A549 (cell line): ENCODE measurements around the gene CCDC7. TPM values are rescaled to one million over a fixed set of nuclear protein-coding genes. Genes with fewer than 3 reads are reported as not detected.
"Not testable (repeated sequence)": the region's sequence is repeated elsewhere in the genome, so short reads cannot be mapped to it uniquely, and the experiment has no call there.

Experiments
- ATAC-seq, 2 experiments: fragments of 200-7000 bp in 1 of 2; fragments of >200 bp in 1 of 2; cut with Nextera tagmentation in 1 of 2; cut with Tn5 transposase in 1 of 2; 3 replicates each; pipeline versions ENCODE4 v1.8.0 to v1.9.1; 2018 to 2020; ENCODE audit warnings: mild to moderate bottlenecking in 1 of 2, moderate library complexity in 1 of 2
- CTCF ChIA-PET: fragments of 300-600 bp; sonication (Branson Sonifier 250); formaldehyde crosslinking; extraction: SDS; loops from one replicate; lab custom pipeline; 2021; ENCODE audit warnings: antibody characterized with exemption, inconsistent platforms; lab: Yijun Ruan, JAX
- POLR2A ChIA-PET: fragments of 350-600 bp; formaldehyde crosslinking; extraction: SDS; loops from one replicate; lab custom pipeline; 2021; ENCODE audit warnings: antibody characterized with exemption, inconsistent platforms; lab: Yijun Ruan, JAX
- DNase-seq, 2 experiments: peaks; one replicate each; pipeline versions ENCODE4 v3.0.0 to v3.0.0-alpha.2; 2011 to 2016; ENCODE audit warnings: low read depth in 1 of 2, low spot score in 1 of 2
- FAIRE-seq: peaks from 2 replicates; lab custom pipeline; 2011; peaks lifted over from hg19 to GRCh38; lab: Jason Lieb, UNC
- H3K27ac ChIP-seq, 2 experiments: fragments of >200 bp; sonication (Bioruptor Twin); formaldehyde crosslinking; 3 replicates each; pipeline ENCODE4 v1.5.1; 2016 to 2017
- H3K4me1 ChIP-seq: fragments of >200 bp; sonication (Bioruptor Twin); formaldehyde crosslinking; 3 replicates; pipeline ENCODE4 v1.6.1; 2016
- H3K4me2 ChIP-seq: fragments of >200 bp; sonication (Bioruptor Twin); formaldehyde crosslinking; 3 replicates; pipeline ENCODE4 v1.6.1; 2016
- H3K4me3 ChIP-seq: fragments of >200 bp; sonication (Bioruptor Twin); formaldehyde crosslinking; 3 replicates; pipeline ENCODE4 v1.5.1; 2016
- H3K9me3 ChIP-seq: fragments of >200 bp; sonication (Bioruptor Twin); formaldehyde crosslinking; 3 replicates; pipeline ENCODE4 v1.6.1; 2016
- CBX8 ChIP-seq: fragments of 200-600 bp; sonication (generic); IDR thresholded peaks from 2 replicates; pipeline ENCODE4 v1.6.1; 2016
- CEBPB ChIP-seq, 2 experiments: fragments of >200 bp in 1 of 2; sonication (Bioruptor Twin) in 1 of 2; formaldehyde crosslinking in 1 of 2; IDR thresholded peaks; 2 replicates each; pipeline ENCODE4 v1.6.1; 2012 to 2016
- CHD2 ChIP-seq: fragments of 150-350 bp; IDR thresholded peaks from 2 replicates; pipeline ENCODE4 v1.6.1; 2014; ENCODE audit warnings: low read length; ENCODE audit not compliant: partially characterized antibody
- CHD4 ChIP-seq: fragments of 200-600 bp; sonication (generic); IDR thresholded peaks from 2 replicates; pipeline ENCODE4 v1.6.1; 2016; ENCODE audit warnings: antibody characterized with exemption, mild to moderate bottlenecking, borderline replicate concordance
- EHMT2 ChIP-seq: fragments of 200-600 bp; sonication (generic); IDR thresholded peaks from 2 replicates; pipeline ENCODE4 v1.6.1; 2016; ENCODE audit warnings: antibody characterized with exemption, low read depth, mild to moderate bottlenecking, moderate library complexity
- HDAC2 ChIP-seq: fragments of 200-600 bp; sonication (generic); IDR thresholded peaks from 2 replicates; pipeline ENCODE4 v1.6.1; 2016
- HEYL ChIP-seq: fragments of 250-450 bp; sonication (Bioruptor Pico); IDR thresholded peaks from 2 replicates; pipeline ENCODE4 v1.8.0; 2021; ENCODE audit warnings: mild to moderate bottlenecking, moderate library complexity
- JUNB ChIP-seq: fragments of >200 bp; sonication (Bioruptor Twin); formaldehyde crosslinking; IDR thresholded peaks from 2 replicates; pipeline ENCODE4 v1.6.1; 2016
- KDM1A ChIP-seq: fragments of 200-600 bp; sonication (generic); IDR thresholded peaks from 2 replicates; pipeline ENCODE4 v1.6.1; 2016; ENCODE audit warnings: low read depth, mild to moderate bottlenecking
- MAFK ChIP-seq: fragments of 450-650 bp; IDR thresholded peaks from 2 replicates; pipeline ENCODE4 v1.6.1; 2014; ENCODE audit not compliant: partially characterized antibody
- NPAS2 ChIP-seq: fragments of 250-450 bp; sonication (Bioruptor Pico); IDR thresholded peaks from 2 replicates; pipeline ENCODE4 v1.8.0; 2022; ENCODE audit warnings: mild to moderate bottlenecking, moderate library complexity, borderline replicate concordance
- RAD21 ChIP-seq, 2 experiments: fragments of >200 bp in 1 of 2; sonication (Bioruptor Twin) in 1 of 2; formaldehyde crosslinking in 1 of 2; IDR thresholded peaks in 1 of 2; conservative IDR thresholded peaks in 1 of 2; 2 replicates in 1 of 2; 3 replicates in 1 of 2; pipeline ENCODE4 v1.6.1; 2012 to 2018; ENCODE audit warnings: inconsistent platforms in 1 of 2
- TFCP2L1 ChIP-seq: fragments of 250-450 bp; sonication (Bioruptor Pico); IDR thresholded peaks from 2 replicates; pipeline ENCODE4 v1.5.0; 2021; ENCODE audit warnings: mild to moderate bottlenecking
- WGBS: methylation state at CpG from one replicate; pipeline ENCODE4 v1.1.6; 2017; ENCODE audit errors: missing lambda C conversion rate; 5-methylcytosine and 5-hydroxymethylcytosine counted together
- polyA plus RNA-seq, 4 experiments: library from polyadenylated mRNA; depleted of rRNA in 3 of 4; stranded (reverse); fragments of >200 nt; fragmentation: RNase III in 1 of 4; extraction: RNeasy Plus Mini Kit Qiagen cat#74134 plus additional on column Dnase treatment in 1 of 4; gene quantifications; 2 replicates in 3 of 4; 3 replicates in 1 of 4; pipeline ENCODE4 v1.2.3, GENCODE V29; 2011 to 2017
- TF ChIP-seq, protein P1 (sequence below): fragments of 250-450 bp; sonication (Bioruptor Pico); IDR thresholded peaks from 2 replicates; pipeline ENCODE4 v1.5.0; 2021; ENCODE audit warnings: mild to moderate bottlenecking, moderate library complexity, borderline replicate concordance
- TF ChIP-seq, protein P2 (sequence below): fragments of >200 bp; sonication (Bioruptor Twin); formaldehyde crosslinking; IDR thresholded peaks from 3 replicates; pipeline ENCODE4 v1.5.1; 2016
- TF ChIP-seq, protein P3 (sequence below): IDR thresholded peaks from 2 replicates; pipeline ENCODE4 v1.6.1; 2012
- TF ChIP-seq, protein P4 (sequence below): fragments of 200-600 bp; sonication (generic); IDR thresholded peaks from 2 replicates; pipeline ENCODE4 v1.6.1; 2016; ENCODE audit warnings: antibody characterized with exemption, mild to moderate bottlenecking, moderate library complexity
- TF ChIP-seq, protein P5 (sequence below): fragments of >200 bp; sonication (Bioruptor Twin); formaldehyde crosslinking; IDR thresholded peaks from 2 replicates; pipeline ENCODE4 v1.6.1; 2016
- TF ChIP-seq, protein P6 (sequence below): fragments of 150-350 bp; IDR thresholded peaks from 2 replicates; pipeline ENCODE4 v1.6.1; 2014; ENCODE audit warnings: low read depth, mild to moderate bottlenecking, low read length

Gene CCDC7
- polyA plus RNA-seq, 2 of the 4 experiments (the other 2 are of a cell fraction), result 1.2 to 2.9 TPM

DNA sequence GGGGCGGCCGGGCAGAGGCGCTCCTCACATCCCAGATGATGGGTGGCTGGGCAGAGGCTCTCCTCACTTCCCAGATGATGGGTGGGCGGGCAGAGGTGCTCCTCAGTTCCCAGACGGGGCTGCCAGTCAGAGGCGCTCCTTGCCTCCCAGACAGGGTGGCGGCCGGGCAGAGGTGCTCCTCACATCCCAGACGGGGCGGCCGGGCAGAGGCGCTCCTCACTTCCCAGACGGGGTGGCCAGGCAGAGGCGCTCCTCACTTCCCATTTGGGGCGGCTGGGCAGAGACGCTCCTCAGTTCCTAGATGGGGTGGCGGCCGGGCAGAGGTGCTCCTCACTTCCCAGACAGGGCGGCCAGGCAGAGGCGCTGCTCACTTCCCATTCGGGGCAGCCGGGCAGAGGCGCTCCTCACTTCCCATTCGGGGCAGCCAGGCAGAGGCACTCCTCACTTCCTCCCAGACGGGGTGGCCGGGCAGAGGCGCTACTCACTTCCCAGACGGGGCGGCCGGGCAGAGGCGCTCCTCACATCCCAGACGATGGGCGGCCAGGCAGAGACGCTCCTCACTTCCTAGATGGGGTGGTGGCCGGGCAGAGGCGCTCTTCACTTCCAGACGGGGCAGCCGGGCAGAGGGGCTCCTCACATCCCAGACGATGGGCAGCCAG, 60.0 kb downstream of the CCDC7 start:
- ATAC-seq, H3K4me2 ChIP-seq, H3K4me3 ChIP-seq, H3K4me1 ChIP-seq, DNase-seq, FAIRE-seq, POLR2A ChIA-PET, CTCF ChIA-PET, H3K9me3 ChIP-seq, H3K27ac ChIP-seq: not testable (repeated sequence)
- 96% methylated on average over 19 of the region's 39 CpGs for WGBS

DNA sequence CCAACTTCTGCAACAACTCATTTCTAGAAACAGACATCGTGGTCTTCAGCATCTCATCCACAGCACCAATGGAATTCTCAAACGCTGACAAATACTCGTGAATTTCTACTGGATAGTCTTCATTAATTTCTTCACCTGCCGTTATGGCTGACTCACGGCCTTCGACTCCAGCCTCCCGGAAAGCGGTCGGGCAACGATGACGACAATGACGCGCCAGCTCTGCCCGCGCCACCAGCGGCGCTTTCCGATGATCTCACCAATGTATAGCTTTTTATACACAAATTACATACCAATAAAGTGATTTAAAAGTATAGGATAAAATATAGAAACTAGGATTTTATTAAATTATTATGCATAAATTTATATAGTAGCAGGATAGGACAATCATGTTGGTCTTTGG, 65.7 kb downstream of the CCDC7 start:
- POLR2A ChIA-PET, result no interaction called here

More for the DNA sequence above, 65.7 kb downstream of the CCDC7 start:
- TF ChIP-seq, protein P1, sequence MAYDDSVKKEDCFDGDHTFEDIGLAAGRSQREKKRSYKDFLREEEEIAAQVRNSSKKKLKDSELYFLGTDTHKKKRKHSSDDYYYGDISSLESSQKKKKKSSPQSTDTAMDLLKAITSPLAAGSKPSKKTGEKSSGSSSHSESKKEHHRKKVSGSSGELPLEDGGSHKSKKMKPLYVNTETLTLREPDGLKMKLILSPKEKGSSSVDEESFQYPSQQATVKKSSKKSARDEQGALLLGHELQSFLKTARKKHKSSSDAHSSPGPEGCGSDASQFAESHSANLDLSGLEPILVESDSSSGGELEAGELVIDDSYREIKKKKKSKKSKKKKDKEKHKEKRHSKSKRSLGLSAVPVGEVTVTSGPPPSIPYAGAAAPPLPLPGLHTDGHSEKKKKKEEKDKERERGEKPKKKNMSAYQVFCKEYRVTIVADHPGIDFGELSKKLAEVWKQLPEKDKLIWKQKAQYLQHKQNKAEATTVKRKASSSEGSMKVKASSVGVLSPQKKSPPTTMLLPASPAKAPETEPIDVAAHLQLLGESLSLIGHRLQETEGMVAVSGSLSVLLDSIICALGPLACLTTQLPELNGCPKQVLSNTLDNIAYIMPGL (CRISPR knock-in tag), result no peak
- TF ChIP-seq, protein P2, sequence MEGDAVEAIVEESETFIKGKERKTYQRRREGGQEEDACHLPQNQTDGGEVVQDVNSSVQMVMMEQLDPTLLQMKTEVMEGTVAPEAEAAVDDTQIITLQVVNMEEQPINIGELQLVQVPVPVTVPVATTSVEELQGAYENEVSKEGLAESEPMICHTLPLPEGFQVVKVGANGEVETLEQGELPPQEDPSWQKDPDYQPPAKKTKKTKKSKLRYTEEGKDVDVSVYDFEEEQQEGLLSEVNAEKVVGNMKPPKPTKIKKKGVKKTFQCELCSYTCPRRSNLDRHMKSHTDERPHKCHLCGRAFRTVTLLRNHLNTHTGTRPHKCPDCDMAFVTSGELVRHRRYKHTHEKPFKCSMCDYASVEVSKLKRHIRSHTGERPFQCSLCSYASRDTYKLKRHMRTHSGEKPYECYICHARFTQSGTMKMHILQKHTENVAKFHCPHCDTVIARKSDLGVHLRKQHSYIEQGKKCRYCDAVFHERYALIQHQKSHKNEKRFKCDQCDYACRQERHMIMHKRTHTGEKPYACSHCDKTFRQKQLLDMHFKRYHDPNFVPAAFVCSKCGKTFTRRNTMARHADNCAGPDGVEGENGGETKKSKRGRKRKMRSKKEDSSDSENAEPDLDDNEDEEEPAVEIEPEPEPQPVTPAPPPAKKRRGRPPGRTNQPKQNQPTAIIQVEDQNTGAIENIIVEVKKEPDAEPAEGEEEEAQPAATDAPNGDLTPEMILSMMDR, result no peak
- TF ChIP-seq EHMT2, result no peak
- no peak for TF ChIP-seq CEBPB (IDR thresholded peaks at IDR 0.05)
- TF ChIP-seq, protein P3, sequence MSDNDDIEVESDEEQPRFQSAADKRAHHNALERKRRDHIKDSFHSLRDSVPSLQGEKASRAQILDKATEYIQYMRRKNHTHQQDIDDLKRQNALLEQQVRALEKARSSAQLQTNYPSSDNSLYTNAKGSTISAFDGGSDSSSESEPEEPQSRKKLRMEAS, result no peak
- TF ChIP-seq, protein P4, sequence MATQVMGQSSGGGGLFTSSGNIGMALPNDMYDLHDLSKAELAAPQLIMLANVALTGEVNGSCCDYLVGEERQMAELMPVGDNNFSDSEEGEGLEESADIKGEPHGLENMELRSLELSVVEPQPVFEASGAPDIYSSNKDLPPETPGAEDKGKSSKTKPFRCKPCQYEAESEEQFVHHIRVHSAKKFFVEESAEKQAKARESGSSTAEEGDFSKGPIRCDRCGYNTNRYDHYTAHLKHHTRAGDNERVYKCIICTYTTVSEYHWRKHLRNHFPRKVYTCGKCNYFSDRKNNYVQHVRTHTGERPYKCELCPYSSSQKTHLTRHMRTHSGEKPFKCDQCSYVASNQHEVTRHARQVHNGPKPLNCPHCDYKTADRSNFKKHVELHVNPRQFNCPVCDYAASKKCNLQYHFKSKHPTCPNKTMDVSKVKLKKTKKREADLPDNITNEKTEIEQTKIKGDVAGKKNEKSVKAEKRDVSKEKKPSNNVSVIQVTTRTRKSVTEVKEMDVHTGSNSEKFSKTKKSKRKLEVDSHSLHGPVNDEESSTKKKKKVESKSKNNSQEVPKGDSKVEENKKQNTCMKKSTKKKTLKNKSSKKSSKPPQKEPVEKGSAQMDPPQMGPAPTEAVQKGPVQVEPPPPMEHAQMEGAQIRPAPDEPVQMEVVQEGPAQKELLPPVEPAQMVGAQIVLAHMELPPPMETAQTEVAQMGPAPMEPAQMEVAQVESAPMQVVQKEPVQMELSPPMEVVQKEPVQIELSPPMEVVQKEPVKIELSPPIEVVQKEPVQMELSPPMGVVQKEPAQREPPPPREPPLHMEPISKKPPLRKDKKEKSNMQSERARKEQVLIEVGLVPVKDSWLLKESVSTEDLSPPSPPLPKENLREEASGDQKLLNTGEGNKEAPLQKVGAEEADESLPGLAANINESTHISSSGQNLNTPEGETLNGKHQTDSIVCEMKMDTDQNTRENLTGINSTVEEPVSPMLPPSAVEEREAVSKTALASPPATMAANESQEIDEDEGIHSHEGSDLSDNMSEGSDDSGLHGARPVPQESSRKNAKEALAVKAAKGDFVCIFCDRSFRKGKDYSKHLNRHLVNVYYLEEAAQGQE, result no peak
- TF ChIP-seq HDAC2, result no peak
- TF ChIP-seq, protein P5, sequence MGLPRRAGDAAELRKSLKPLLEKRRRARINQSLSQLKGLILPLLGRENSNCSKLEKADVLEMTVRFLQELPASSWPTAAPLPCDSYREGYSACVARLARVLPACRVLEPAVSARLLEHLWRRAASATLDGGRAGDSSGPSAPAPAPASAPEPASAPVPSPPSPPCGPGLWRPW, result no peak
- TF ChIP-seq CHD4, result no peak
- TF ChIP-seq RAD21 (conservative IDR thresholded peaks at IDR 0.05 in 1 of 2, IDR thresholded peaks at IDR 0.05 in 1 of 2), result no peak
- no peak for TF ChIP-seq CBX8
- TF ChIP-seq NPAS2 (CRISPR knock-in tag), result no peak
- TF ChIP-seq, protein P6, sequence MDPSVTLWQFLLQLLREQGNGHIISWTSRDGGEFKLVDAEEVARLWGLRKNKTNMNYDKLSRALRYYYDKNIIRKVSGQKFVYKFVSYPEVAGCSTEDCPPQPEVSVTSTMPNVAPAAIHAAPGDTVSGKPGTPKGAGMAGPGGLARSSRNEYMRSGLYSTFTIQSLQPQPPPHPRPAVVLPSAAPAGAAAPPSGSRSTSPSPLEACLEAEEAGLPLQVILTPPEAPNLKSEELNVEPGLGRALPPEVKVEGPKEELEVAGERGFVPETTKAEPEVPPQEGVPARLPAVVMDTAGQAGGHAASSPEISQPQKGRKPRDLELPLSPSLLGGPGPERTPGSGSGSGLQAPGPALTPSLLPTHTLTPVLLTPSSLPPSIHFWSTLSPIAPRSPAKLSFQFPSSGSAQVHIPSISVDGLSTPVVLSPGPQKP, result no peak
- no peak for TF ChIP-seq CHD2
- no peak for TF ChIP-seq KDM1A
- no peak for TF ChIP-seq JUNB
- TF ChIP-seq MAFK, result no peak
- TF ChIP-seq TFCP2L1 (CRISPR knock-in tag), result no peak
- TF ChIP-seq HEYL (CRISPR knock-in tag), result no peak
- ATAC-seq (no peak), DNase-seq (no peak), FAIRE-seq (no peak)
- no peak overlapping the region for H3K27ac ChIP-seq
- H3K4me2 ChIP-seq, result no peak overlapping the region
- WGBS, result 96% methylated on average over 18 of the region's 18 CpGs
- H3K4me3 ChIP-seq, result no peak overlapping the region
- CTCF ChIA-PET, result no interaction called here
- H3K4me1 ChIP-seq, result no peaks in the 10 kb centered on the region
- H3K9me3 ChIP-seq, result no peaks in the 10 kb centered on the region
